ENCODE measurements around the gene PRKCE. TPM values are rescaled to one million over a fixed set of nuclear protein-coding genes. Genes with fewer than 3 reads are reported as not detected.

The PRKCE gene
- total RNA-seq, 3 donors from 2014 or later (not counting 1 experiment from before 2014, with no cell fraction given) = 35.2 to 42.1 (median 38.6) TPM

DNA sequence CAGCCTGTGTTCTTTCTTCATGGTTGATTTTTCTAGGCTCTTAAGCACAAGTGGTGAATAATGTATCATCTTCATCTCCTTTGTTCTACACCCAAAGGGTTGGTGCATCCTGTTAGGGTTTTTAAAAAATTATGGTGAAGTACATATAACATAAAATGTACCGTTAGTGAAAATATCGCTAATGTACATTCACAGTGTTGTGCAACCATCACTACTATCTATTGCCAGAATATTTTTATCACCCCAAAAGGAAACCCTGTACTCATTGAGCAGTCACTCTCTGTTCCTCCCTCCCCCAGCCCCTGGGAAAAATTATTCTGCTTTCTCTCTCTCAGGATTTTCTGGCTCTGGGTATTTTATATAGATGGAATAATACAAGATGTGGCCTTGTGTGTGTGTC lies 98.5 kb downstream of the PRKCE start:
- H3K4me1 ChIP-seq (ENCODE audit: control insufficient read depth, insufficient read depth, low read length) = no peaks in the 10 kb centered on the region
- no peak overlapping the region for H3K27ac ChIP-seq (ENCODE audit: low read length)
- no peak overlapping the region for H3K4me3 Mint-ChIP-seq
- H3K36me3 Mint-ChIP-seq = peaks cover 7% of the 10 kb centered on the region
- no peak overlapping the region for H3K27ac Mint-ChIP-seq
- no peaks in the 10 kb centered on the region for H3K27me3 ChIP-seq (ENCODE audit: control insufficient read depth, insufficient read depth, low read length)
- TF ChIP-seq, protein P1, sequence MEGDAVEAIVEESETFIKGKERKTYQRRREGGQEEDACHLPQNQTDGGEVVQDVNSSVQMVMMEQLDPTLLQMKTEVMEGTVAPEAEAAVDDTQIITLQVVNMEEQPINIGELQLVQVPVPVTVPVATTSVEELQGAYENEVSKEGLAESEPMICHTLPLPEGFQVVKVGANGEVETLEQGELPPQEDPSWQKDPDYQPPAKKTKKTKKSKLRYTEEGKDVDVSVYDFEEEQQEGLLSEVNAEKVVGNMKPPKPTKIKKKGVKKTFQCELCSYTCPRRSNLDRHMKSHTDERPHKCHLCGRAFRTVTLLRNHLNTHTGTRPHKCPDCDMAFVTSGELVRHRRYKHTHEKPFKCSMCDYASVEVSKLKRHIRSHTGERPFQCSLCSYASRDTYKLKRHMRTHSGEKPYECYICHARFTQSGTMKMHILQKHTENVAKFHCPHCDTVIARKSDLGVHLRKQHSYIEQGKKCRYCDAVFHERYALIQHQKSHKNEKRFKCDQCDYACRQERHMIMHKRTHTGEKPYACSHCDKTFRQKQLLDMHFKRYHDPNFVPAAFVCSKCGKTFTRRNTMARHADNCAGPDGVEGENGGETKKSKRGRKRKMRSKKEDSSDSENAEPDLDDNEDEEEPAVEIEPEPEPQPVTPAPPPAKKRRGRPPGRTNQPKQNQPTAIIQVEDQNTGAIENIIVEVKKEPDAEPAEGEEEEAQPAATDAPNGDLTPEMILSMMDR (IDR thresholded peaks at IDR 0.05) = no peak
- H3K9me3 ChIP-seq (ENCODE audit: control insufficient read depth, insufficient read depth, low read length) = no peaks in the 10 kb centered on the region
- intact Hi-C loops (cut with micrococcal nuclease) = no loop called here
- DNase-seq (no peak), ATAC-seq (no peak)
- no peaks in the 10 kb centered on the region for H3K36me3 ChIP-seq (ENCODE audit: control insufficient read depth, insufficient read depth, low read length)
- peaks cover 2% of the 10 kb centered on the region in 2 donors for H3K9me3 Mint-ChIP-seq
- peaks cover 10 to 18% of the 10 kb centered on the region in 2 donors for H3K4me1 Mint-ChIP-seq
- 71% methylated on average over 2 of the region's 2 CpGs for WGBS (ENCODE audit: insufficient coverage)
- H3K4me3 ChIP-seq (ENCODE audit: low read length) = no peak overlapping the region
- H3K27me3 Mint-ChIP-seq (ENCODE audit: low read depth in 2 of 2) = no peaks in the 10 kb centered on the region

DNA sequence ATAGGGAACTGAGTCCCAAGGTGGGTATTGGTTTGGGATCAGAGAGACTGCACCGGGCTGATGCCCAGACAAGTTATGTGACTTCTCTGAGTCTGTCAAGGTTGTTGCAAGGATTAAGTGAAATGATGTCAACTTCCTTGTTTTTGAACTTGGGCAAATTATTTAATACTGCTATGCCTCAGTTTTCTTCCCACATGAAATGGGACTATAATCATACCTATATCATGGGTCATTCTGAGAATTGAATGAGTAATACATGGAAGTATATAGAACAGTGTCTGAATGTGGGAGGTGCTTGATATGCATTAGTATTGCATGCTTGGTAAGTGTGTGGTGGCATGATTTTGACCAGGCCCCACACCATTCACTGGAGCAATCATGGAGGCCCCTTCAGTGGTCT lies 99.0 kb downstream of the PRKCE start:
- TF ChIP-seq, protein P1 (IDR thresholded peaks at IDR 0.05) = no peak
- 80% methylated on average over 1 of the region's 1 CpG for WGBS (ENCODE audit: insufficient coverage)
- H3K36me3 ChIP-seq (ENCODE audit: control insufficient read depth, insufficient read depth, low read length) = no peaks in the 10 kb centered on the region
- Mint-ChIP-seq H3K4me1 (peaks cover 10 to 18% of the 10 kb centered on the region in 2 donors), H3K36me3 (peaks cover 7% of the 10 kb centered on the region), H3K9me3 (peaks cover 2% of the 10 kb centered on the region in 2 donors), H3K27ac (no peak overlapping the region), H3K4me3 (no peak overlapping the region), H3K27me3 (ENCODE audit: low read depth in 2 of 2) (no peaks in the 10 kb centered on the region)
- intact Hi-C loops (cut with micrococcal nuclease) = no loop called here
- no peak overlapping the region for H3K4me3 ChIP-seq (ENCODE audit: low read length)
- no peak for ATAC-seq
- H3K27ac ChIP-seq (ENCODE audit: low read length) = no peak overlapping the region
- no peaks in the 10 kb centered on the region for H3K9me3 ChIP-seq (ENCODE audit: control insufficient read depth, insufficient read depth, low read length)
- DNase-seq = no peak
- H3K27me3 ChIP-seq (ENCODE audit: control insufficient read depth, insufficient read depth, low read length) = no peaks in the 10 kb centered on the region
- no peaks in the 10 kb centered on the region for H3K4me1 ChIP-seq (ENCODE audit: control insufficient read depth, insufficient read depth, low read length)

DNA sequence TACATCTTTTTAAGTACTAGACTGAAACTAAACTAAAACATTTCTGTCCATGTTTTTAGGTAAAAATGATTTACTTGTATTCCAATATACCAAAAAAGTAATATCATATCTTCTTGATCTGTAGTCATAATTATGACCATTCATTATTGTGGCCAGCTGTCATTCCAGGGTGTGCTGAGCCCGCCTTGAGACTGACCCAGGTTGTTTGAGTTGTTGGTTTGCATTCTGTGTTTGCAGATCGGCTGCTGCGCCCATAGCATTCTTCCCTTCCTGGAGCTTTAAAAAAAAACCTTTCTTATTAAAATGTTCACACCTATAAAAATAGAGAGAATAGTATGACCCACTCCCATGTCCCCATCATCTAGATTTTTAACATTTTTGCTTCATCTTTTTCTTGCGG lies 101.9 kb downstream of the PRKCE start:
- Histone ChIP-seq H3K4me3 (ENCODE audit: low read length) (no peak overlapping the region), H3K4me1 (ENCODE audit: control insufficient read depth, insufficient read depth, low read length) (no peaks in the 10 kb centered on the region), H3K9me3 (ENCODE audit: control insufficient read depth, insufficient read depth, low read length) (no peaks in the 10 kb centered on the region), H3K27ac (ENCODE audit: low read length) (no peak overlapping the region), H3K36me3 (ENCODE audit: control insufficient read depth, insufficient read depth, low read length) (no peaks in the 10 kb centered on the region), H3K27me3 (ENCODE audit: control insufficient read depth, insufficient read depth, low read length) (no peaks in the 10 kb centered on the region)
- Mint-ChIP-seq H3K36me3 (no peaks in the 10 kb centered on the region), H3K4me1 (peaks cover 10 to 16% of the 10 kb centered on the region in 2 donors), H3K27me3 (ENCODE audit: low read depth in 2 of 2) (no peaks in the 10 kb centered on the region), H3K27ac (no peak overlapping the region), H3K9me3 (no peaks in the 10 kb centered on the region), H3K4me3 (no peak overlapping the region)
- ATAC-seq (no peak), DNase-seq (no peak)
- intact Hi-C loops (cut with micrococcal nuclease) = no loop called here
- 86% methylated on average over 2 of the region's 4 CpGs for WGBS (ENCODE audit: insufficient coverage)
- TF ChIP-seq, protein P1 (IDR thresholded peaks at IDR 0.05) = no peak
